GM19452 (cell line): ENCODE data around the gene SSC5D.
"Not testable (repeated sequence)": the region's sequence is repeated elsewhere in the genome, so short reads cannot be mapped to it uniquely, and the experiment has no call there.

Source experiments
- ATAC-seq: cut with Tn5 transposase; IDR thresholded peaks from one replicate; pipeline ENCODE4 v1.9.1; 2021; ENCODE audit not compliant: unreplicated experiment

SSC5D gene

DNA sequence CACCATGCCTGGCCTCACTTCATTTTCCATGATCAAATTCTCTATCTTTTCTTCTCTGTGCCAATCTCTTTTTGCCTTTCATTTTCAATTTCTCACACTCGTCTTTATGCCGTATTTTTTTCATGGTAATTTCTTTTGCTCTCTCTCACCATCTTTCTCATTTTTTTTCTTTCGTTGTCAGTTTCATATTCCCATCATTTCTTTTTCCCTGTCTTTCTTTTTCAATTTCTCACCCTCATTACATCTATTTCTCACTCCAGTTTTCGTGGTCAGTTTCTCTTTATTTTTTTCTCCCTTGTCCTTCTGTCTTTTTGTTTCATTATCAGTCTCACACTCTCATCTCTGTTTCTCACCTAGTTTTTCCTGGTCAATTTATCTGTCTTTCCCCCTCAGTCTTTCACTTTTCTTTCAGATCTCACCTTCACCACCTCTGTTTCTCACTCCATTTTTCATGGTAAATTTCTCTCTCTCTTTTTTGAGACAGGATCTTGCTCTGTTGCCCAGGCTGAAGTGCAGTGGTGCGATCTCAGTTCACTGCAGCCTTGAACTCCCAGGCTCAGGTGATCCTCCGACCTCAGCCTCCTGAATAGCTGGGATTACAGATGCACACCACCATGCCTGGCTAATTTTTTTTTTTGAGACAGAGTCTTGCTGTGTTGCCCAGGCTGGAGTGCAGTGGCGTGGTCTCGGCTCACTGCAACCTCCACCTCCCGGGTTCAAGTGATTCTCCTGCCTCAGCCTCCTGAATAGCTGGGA lies 14.1 kb downstream of the SSC5D start:
- ATAC-seq = no peak

DNA sequence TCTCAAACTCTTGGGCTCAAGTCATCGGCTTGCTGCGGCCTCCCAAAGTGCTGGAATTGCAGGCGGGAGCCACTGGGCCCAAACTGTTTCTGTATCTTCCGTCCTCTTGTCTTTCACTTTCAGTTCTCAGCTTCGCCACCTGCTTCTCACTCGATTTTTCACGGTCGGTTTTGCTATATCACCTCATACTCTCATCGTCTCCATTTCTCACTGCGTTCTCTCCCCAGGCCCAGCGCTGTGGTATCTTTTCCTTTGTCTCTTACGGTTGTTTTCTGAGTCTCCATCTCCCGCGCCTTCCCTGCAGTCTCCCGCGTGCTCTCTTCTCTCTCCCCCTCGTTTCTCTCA lies 14.9 kb downstream of the SSC5D start:
- ATAC-seq = no peak

DNA sequence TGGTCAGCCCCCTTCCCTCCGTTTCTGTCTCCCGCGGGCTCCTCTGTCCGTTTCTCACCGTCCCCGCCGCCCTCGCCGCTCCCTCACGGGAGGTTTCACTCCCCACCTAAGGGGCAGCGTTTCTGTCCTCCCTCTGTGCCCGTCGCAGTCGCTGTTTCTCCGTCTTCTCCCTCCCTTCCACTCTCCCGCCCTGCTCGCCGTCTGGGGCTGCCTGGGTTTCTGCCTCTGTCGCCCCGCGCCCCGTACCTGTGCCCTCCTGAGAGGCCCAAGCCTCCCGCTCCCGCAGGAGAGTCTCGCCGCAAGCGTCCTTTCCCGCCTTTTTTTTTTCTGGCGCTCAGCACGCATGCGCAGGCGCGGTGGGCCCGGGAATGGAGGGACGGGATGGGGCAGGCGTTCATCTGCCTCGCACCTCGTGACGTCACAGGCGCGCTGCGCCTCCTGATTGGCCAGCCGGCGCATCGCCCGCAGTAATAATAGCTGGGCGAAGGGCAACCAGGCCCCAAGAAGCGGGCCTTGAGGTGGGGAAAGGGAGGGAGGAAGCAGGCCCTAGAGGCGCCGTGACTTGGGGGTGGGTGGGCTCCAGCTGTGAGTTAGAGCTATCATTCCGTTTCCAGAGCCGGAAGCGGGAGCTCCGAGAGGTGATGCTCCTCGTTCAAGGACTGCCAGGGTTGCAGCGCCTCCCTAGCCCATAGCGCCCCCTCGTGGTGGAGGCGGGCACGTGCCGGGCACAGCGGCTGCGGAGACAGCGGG lies 15.4 kb downstream of the SSC5D start:
- ATAC-seq = peak; percentile 95

DNA sequence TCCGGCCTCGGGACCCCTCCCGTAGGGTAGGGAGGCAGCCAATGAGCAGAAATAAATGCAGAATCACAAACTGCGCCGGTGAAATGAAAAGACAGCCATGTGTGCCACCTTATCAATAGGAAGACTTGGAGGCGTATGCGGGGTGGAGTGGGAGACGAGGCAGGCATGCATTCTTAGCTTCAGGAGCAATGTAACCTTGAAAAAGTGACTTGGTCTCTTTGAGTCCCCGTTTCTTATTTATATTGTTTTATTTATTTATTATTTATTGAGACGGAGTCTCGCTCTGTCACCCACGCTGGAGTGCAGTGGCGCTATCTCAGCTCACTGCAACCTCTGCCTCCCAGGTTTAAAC lies 16.0 kb downstream of the SSC5D start:
- no peak for ATAC-seq

DNA sequence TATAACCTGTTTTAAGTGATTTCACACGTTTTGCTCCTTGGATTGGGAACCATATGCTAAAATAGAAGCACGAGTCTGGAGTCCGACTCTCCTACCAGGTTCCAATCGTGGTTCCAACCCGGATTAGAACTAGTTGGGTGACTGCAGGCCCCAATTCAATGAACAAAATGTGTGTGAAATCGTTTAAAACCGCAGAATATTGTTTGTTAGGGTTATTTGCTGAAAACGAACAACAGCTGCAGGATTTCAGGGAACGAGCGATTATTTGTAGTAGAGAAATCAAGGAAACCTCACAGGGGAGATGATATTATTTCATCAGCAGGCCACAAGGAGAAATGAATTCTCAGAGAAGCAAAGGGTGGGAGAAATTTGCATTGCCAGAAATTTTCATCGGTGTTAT lies 16.7 kb downstream of the SSC5D start:
- ATAC-seq = no peak

DNA sequence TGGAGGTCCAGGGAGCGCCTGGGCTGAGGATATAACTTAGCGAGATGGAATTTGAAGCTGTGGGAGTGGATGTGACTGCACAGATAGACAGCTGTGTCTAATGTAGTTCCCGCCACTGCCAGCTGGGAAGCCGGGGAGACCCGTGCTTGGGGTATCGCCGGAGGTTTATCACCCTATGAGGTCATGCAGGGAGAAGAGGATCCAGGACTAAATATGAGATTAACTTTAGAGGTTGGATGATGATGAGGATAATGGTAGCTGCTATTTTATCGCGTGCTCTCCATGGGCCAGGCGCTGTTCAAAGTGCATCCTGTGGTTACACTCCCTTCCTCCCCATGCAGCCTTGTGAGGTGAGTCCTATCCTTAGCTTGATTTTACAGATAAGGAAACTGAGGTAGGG lies 19.9 kb downstream of the SSC5D start:
- ATAC-seq = no peak

DNA sequence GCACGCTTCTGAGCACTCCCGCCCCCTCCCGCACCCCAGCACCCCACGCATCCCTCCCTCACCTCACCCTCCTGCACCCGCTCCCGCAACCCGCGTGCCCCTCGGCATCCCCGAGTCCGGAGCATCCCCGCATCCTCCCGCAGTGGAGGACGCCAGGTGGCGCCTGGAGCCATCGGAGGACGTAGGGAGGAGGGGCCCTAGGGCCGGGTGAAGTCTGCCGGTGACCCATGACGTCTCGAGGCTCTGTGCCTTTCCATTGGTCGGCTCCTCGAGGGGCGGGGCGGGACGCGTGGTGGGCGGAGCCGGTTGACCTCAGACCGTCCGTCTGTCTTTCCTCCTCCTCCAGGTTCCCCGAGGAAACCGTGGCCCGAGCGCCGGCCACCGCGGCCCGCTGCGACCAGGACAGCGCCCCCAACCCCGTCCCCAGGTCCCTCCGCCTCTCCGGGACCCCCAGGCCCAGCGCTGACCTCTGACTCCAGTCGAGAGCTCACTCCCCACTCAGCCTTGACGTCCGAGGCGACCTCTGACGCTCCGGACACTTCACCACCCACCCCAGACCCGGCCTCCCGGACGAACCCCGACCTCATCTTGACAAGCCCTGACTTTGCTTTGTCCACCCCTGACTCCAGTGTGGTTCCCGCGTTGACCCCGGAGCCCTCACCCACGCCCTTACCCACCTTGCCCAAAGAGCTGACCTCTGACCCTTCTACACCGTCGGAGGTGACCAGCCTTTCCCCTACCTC lies 28.8 kb downstream of the SSC5D start:
- peak; percentile 99 for ATAC-seq

DNA sequence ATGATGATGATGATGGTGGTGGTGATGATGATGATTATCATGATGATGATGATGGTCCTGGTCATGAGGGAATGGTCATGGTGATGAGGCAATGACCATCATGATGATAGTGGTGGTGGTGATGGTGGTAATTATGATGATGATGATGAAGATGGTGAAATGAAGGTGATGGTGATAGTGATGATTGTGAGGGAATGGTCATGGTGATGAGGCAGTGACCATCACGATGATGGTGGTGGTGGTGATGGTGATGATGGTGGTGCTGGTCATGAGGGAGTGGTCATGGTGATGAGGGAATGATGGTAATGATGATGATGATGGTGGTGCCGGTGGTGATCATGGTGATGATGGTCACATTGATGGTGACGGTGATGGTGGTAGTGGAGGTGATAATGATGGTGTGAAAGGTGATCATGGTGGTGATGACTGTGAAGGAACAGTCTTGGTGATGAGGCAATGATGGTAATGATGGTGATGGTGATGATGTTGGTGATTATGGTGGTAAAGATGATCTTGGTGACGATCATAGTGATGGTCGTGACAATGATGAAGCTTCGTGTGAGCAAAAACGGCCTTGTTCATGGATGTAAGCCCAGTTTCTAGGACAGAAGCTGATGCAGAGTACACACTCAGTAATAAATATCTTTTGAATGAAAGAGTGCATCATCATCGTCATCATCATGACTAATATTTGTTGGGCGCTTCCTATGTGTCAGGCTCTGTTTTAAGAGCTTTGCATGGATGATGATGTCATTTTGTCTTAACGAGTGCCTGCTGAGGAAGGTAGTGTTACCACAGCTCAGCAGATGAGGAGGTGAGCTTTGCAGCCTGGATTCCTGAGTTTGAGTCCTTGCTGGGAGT lies 31.4 kb downstream of the SSC5D start:
- no peak for ATAC-seq

DNA sequence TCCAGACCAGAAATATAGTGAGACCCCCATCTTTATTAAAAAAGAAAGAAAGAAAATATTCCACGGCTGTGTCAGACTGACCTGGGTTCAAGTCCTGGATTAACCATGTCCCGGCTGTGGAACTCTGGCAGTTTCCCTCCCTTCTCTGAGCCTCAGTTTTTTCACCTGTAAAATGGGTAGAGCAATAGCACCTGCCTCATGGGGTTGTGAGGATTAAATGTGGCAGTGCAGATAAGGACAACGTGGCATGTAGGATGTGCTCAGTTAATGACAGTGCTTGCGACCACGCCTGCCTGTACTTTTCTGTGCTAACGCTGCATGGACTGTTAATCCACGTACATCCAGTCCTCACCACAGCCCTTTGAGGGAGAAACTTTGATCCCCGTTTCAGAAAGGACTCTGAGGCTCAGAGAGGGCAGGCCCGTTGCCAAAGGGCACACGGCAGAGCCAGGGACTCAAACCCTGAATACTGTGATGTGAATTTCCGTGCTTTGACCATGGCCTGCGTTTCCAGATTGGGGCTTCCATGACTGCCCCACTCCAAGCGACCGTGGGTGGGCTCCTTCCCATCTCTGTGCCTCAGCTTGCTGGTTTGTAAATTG lies 32.6 kb downstream of the SSC5D start:
- ATAC-seq = no peak

DNA sequence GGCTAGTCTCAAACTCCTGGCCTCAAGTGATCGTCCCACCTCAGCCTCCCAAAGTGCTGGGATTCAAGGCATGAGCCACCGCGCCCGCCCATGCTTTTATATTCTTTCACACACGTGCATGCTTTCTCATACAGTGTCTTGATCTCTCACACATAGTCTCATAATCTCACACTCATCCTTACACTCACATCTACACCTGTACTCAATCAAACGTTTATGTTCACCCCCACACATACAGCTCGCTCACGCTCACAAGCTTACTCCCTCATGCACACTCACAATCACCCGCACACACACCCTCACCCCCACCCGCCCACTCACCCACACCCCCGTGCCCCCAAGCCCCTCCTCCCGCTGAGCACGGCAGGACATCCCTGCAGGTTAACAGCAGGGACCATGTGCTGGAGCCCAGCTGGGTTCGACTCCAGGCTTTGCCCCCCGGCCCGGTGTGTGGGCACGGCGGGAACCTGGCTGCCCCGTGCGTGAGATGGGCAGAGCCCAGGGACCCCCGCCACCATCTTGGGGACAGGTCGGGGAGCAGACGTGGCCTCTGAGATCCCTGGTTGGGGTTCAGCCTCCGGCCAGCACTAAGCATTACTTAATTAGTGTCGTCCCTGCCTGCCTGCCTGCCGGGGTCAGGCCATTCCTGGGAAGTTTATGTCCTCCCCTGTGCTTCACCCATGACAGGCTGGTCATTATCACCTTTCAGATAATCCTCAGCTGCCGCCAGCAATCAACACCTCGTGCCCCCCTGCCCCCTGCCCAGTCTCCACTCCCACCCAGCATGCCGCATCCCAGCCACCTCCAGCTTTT lies 37.3 kb downstream of the SSC5D start:
- ATAC-seq = no peak

DNA sequence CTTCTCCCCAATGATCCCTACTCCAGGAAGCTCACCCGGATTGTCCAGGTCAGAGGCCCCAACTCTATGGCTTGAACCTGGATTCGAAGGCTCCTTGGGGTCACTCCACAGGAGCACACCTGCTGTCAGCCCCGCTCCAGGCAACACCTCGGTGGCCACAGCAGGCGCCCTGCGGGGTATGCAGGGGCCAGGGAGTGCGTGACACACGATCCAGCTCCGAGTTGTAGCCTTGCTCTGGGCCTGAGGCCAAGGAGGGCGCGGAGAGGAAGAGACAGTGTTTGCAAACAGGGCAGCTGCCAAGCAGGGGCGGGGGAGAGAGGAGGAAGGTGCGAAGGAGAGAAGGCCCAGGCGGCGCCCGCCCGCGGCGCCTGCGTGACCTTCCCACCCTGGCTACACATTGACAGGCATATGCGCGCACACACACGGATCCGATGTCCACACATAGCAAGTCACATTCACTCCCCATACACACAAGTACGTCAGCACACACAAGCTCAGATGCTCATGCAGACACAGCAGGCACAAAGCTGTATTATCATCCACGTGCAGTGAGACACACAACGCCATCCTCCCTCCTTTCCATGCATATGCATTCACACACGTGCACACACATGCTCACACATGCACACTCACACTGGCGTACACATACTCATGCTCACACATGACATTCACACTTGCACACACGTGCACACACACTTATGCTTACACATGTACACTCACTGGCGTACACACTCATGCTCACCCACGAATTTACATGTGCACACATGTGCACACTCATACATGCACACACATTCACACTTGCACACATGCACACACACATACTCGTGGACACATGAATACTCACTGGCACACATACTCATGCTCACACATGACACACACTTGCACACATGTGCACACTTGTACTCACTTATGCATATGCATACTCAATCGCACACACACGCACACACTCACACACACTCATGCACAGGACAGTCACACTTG lies 38.3 kb downstream of the SSC5D start:
- ATAC-seq = no peak

DNA sequence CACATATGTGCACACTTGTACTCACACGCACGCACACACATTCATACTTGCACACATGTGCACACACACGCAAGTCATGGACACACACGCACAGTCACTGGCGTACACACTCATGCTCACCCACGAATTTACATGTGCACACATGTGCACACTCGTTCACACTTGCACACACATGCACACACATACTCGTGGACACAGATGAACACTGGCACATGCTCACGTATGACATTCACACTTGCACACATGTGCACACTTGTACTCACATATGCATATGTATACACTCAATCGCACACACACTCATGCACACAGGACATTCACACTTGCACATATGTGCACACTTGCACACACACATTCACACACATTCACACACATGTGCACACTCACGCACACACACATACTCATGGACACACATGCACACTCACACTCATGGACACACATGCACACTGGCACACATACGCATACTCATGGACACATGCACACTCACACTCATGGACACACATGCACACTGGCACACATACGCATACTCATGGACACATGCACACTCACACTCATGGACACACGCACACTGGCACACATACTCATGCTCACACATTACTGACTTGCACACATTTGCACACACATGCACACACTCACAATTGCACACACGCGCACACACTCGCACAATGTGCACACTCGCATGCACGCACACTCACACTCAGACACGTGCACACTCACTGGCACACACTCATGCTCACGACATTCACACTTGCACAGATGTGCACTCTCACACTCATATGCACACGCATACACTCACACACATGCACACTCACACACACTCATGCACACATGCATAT lies 39.2 kb downstream of the SSC5D start:
- no peak for ATAC-seq

DNA sequence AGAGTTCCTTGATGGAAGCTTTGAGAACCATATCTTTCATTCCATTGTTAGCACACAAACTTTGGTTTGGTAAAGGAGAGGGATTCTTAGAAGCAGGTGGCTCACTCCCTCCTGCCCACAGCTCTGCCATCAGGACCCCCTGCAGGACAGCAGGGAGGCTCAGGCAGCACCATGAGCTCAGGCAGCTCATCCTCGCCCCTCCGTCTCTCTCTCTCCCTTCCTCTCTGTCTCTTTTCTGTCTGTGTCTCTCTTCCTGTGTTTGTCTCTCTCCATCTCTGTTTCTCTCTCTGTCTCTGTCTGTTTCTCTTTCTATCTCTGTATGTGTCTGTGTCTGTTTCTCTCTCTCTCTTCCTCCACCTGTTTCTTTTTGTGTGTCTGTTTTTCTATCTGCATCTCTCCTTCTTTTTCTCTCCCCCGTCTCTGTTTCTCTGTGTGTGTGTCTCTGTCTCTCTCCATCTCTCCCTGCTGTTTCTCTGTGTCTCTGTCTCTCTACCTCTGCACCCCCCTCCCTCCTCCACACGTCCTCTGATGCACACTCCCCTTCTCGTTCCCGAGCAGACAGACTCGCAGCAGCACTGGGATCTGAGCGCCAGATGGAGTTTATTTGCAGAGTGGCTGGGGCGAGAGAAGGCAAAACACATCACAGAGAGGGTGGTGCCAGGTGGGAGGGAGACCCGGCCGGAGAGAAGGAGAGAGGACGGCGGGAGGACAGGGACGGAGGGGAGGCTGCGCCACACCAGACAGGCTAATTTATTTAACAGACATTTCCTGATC lies 40.0 kb downstream of the SSC5D start:
- no peak for ATAC-seq

DNA sequence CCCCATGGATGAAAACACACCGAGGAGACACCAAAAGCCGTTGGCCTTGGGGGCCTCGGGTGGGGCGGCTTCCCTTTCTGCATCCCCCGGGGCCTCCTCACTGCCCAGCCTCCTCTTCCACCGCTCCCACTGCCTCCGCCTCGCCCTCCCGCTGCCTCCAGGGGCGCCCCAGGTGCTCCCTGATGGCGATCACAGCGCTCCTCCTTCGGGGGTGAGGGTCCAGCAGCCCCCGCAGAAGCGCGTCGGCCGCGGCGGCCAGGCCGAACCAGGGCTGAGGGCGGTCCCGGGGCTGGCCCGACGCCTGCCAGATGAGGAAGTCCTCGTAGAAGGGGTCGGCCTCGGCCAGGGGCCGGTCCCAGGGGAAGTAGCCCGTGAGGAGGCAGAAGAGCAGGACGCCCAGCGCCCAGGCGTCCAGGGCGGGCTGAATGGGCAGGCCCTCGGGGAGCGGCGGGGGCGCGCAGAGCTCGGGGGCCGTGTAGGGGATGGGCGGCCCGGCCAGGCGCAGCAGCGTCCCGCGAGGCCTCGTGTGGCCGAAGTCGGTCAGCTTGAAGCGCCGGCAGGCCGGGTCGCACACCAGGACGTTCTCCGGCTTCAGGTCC lies 41.5 kb downstream of the SSC5D start:
- no peak for ATAC-seq

DNA sequence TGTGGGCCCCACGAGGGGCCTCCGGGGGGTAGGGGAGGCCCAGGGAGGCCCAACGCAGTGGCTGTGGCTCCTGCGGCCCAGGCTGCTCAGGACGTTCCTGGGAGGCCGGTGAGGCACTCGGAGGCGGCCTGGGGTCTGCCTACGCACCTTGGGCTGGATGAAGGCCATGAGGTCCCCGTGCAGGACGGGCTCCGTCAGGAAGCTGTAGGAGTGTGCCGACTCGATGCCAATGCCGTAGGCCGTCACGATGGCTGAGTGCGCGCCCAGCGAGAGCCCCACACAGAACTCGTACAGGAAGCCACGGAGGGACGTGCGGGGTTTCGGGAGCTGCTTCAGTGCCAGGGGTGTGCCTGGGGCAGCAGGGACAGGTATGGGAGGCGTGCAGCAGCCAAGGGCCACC lies 42.8 kb downstream of the SSC5D start:
- no peak for ATAC-seq

DNA sequence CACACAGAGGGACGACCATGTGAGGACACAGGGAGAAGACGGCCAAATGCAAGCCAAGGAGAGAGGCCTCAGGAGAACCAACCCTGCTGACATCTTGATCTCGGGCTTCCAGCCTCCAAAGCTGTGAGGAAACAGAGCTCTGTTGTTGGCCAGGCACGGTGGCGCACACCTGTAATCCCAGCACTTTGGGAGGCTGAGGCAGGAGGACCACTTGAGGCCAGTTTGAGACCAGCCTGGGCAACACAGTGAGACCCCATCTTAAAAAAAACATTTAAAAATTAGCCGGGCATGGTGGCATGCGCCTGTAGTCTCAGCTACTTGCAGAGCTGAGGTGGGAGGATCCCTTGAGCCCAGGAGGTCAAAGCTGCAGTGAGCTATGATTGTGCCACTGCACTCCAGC lies 46.0 kb downstream of the SSC5D start:
- not testable (repeated sequence) for ATAC-seq
